ENCODE data around the gene PROM1. TPM values are rescaled to one million over a fixed set of nuclear protein-coding genes. Genes with fewer than 3 reads are reported as not detected.

The PROM1 gene
- total and polyA plus RNA-seq, 9 of the 15 experiments (the other 6 are each of a cell fraction or from before 2014, with no cell fraction given), result 0.05 TPM; not detected in 8

DNA sequence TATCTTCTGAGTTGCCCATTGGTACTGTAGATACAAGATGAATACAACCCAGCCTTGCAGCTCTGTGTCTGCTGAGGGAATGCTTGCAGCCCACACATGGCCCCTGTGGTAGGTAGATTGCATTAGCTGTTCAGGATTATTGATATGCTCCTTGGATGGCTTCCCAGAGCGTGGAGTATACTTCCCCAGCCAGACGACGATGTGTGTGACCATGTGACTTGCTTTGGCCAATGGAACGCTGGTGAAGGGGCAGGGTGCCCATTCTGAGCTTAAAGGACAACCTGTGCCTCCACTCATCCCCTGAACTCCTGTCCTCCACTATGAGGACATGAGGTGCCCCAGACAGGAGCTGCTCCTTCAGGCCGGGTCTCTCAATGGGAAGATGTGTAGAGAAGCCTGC is 96.9 kb downstream of the PROM1 start:
- Histone ChIP-seq H3K27ac (ENCODE audit: extremely low read depth, low read depth, low read length) (no peak overlapping the region), H3K4me3 (no peak overlapping the region), H2AFZ (ENCODE audit: low read depth, low read length) (no peak overlapping the region), H3K4me2 (ENCODE audit: insufficient read depth, low read length) (no peak overlapping the region), H3K9ac (ENCODE audit: insufficient read depth in 1 of 2, low read depth in 2 of 2, low read length in 2 of 2) (no peak overlapping the region), H3K36me3 (ENCODE audit: control insufficient read depth, insufficient read depth, low read length) (no peaks in the 10 kb centered on the region), H3K9me3 (replicated peaks; ENCODE audit: control insufficient read depth, insufficient read depth, low read depth, low read length) (no peaks in the 10 kb centered on the region), H3K9me1 (ENCODE audit: control insufficient read depth, insufficient read depth, low read length) (no peaks in the 10 kb centered on the region), H3K79me2 (ENCODE audit: control insufficient read depth, insufficient read depth, low read length) (no peaks in the 10 kb centered on the region), H4K20me1 (replicated peaks; ENCODE audit: control insufficient read depth, insufficient read depth, low read length) (no peaks in the 10 kb centered on the region), H3K27me3 (ENCODE audit: control insufficient read depth in 2 of 2, insufficient read depth in 2 of 2, low read length in 2 of 2) (peaks cover 0 to 23% of the 10 kb centered on the region in 2 experiments; a peak in 3 of 5 replicates), H3K4me1 (replicated peaks in 1 of 2; ENCODE audit: control insufficient read depth in 2 of 2, insufficient read depth in 2 of 2, low read length in 2 of 2) (no peaks in the 10 kb centered on the region)
- ChIA-PET CTCF (ENCODE audit: low intra/inter-chr PET ratio) (no interaction called here), POLR2A (interaction anchor here (1.1 kb wide), 1 partner anchor 18 kb away, joined by 3 read pairs; no protein-coding TSS in a partner anchor)
- 2% methylated on average over 5 of the region's 5 CpGs for WGBS (ENCODE audit: insufficient coverage, low coverage, missing lambda C conversion rate)
- ATAC-seq (no peak), FAIRE-seq (no peak), DNase-seq (ENCODE audit: extremely low read depth in 1 of 4, low spot score in 3 of 4) (no peak)
- in situ Hi-C loops (cut with MboI), result no loop called here
- TF ChIP-seq, protein P1, sequence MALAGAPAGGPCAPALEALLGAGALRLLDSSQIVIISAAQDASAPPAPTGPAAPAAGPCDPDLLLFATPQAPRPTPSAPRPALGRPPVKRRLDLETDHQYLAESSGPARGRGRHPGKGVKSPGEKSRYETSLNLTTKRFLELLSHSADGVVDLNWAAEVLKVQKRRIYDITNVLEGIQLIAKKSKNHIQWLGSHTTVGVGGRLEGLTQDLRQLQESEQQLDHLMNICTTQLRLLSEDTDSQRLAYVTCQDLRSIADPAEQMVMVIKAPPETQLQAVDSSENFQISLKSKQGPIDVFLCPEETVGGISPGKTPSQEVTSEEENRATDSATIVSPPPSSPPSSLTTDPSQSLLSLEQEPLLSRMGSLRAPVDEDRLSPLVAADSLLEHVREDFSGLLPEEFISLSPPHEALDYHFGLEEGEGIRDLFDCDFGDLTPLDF (CRISPR knock-in tag; IDR thresholded peaks at IDR 0.05), result no peak
- TF ChIP-seq, protein P2, sequence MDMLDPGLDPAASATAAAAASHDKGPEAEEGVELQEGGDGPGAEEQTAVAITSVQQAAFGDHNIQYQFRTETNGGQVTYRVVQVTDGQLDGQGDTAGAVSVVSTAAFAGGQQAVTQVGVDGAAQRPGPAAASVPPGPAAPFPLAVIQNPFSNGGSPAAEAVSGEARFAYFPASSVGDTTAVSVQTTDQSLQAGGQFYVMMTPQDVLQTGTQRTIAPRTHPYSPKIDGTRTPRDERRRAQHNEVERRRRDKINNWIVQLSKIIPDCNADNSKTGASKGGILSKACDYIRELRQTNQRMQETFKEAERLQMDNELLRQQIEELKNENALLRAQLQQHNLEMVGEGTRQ (CRISPR knock-in tag; IDR thresholded peaks at IDR 0.05), result peak; percentile 30; the same call in 1 of the 2 replicates
- TF ChIP-seq ASH1L (IDR thresholded peaks at IDR 0.05; ENCODE audit: borderline replicate concordance, low read depth, partially characterized antibody) (no peak), CSDE1 (IDR thresholded peaks at IDR 0.05) (no peak), ARHGAP35 (IDR thresholded peaks at IDR 0.05; ENCODE audit: partially characterized antibody) (no peak), NFYB (IDR thresholded peaks at IDR 0.05; ENCODE audit: extremely low read depth, insufficient read length) (peak; percentile 53)
- intact Hi-C loops (cut with micrococcal nuclease), result no loop called here
- BruUV-seq (replicated peaks), result no TSS peak

Data from K562 (cell line).